HCT116 (cell line): ENCODE measurements around the gene PMEPA1. TPM values are rescaled to one million over a fixed set of nuclear protein-coding genes. Genes with fewer than 3 reads are reported as not detected.

ENCODE experiments used
- ATAC-seq: fragments of 200-7000 bp; cut with Tn5 transposase; 2 replicates; pipeline ENCODE4 v1.9.1; 2020; ENCODE audit warnings: mild to moderate bottlenecking, moderate library complexity
- BruUV-seq: library from RNA; stranded (reverse); fragments of 400-500 nt; replicated peaks from 2 replicates; lab custom pipeline; 2021; lab: Mats Ljungman, UMichigan
- CTCF ChIA-PET: fragments of 300-600 bp; sonication (Branson Sonifier 250); formaldehyde crosslinking; loops from one replicate; lab custom pipeline; 2021; ENCODE audit warnings: antibody characterized with exemption; lab: Charles Lee
- POLR2A ChIA-PET: fragments of 300-600, 350-600 bp; sonication (Branson Sonifier 250); formaldehyde crosslinking; loops from one replicate; lab custom pipeline; 2021; ENCODE audit warnings: antibody characterized with exemption; lab: Charles Lee
- RAD21 ChIA-PET, 2 experiments: fragments of 300-600 bp; sonication (Branson Sonifier 250); formaldehyde crosslinking; loops; one replicate each; lab custom pipeline; 2023; ENCODE audit warnings: low total read pairs in 2 of 2; ENCODE audit not compliant: uncharacterized antibody in 2 of 2, unreplicated experiment in 2 of 2, low non-redundant PET in 1 of 2; lab: Charles Lee
- DNase-seq: peaks from one replicate; pipeline ENCODE4 v3.0.0-alpha.2; 2010; ENCODE audit warnings: low read depth, low spot score
- H2AFZ ChIP-seq: fragments of 200-600 bp; shearing (Covaris generic), sonication (generic); 2 replicates; pipeline ENCODE4 v1.6.1; 2017; ENCODE audit warnings: low read depth, mixed run types, mixed read lengths, antibody characterized with exemption, low read length; ENCODE audit not compliant: poor library complexity, severe bottlenecking
- H3K27ac ChIP-seq: 2 replicates; pipeline ENCODE4 v1.5.1; 2012; ENCODE audit warnings: low read depth, low read length
- H3K27me3 ChIP-seq: fragments of 200-600 bp; sonication (generic); 2 replicates; pipeline ENCODE4 v1.6.1; 2016; ENCODE audit warnings: mixed run types, low read length, mixed read lengths; ENCODE audit not compliant: insufficient read depth
- H3K36me3 ChIP-seq, 2 experiments: fragments of 200-500 bp in 1 of 2; fragments of 200-600 bp in 1 of 2; sonication (Bioruptor generic) in 1 of 2; sonication (generic) in 1 of 2; 2 replicates each; pipeline versions ENCODE4 v1.5.1 to v1.6.1; 2014 to 2016; ENCODE audit warnings: low read length in 2 of 2, inconsistent platforms in 1 of 2, mixed read lengths in 1 of 2, mixed run types in 1 of 2; ENCODE audit not compliant: insufficient read depth in 2 of 2, control insufficient read depth in 1 of 2
- H3K4me1 ChIP-seq, 2 experiments: fragments of 200-600 bp in 1 of 2; sonication (generic) in 1 of 2; 2 replicates each; pipeline versions ENCODE4 v1.5.1 to v1.6.1; 2012 to 2017; ENCODE audit warnings: low read length in 2 of 2, inconsistent platforms in 1 of 2, mild to moderate bottlenecking in 1 of 2, mixed read lengths in 1 of 2, mixed run types in 1 of 2, moderate library complexity in 1 of 2; ENCODE audit not compliant: insufficient read depth in 2 of 2, control insufficient read depth in 1 of 2
- H3K4me2 ChIP-seq: fragments of 200-600 bp; sonication (generic); 2 replicates; pipeline ENCODE4 v1.6.1; 2017; ENCODE audit warnings: mixed run types, low read length, mixed read lengths
- H3K4me3 ChIP-seq, 2 experiments: fragments of 200-600 bp in 1 of 2; sonication (generic) in 1 of 2; replicated peaks in 1 of 2; 2 replicates each; pipeline ENCODE4 v1.5.1; 2011 to 2016; ENCODE audit warnings: low read length in 2 of 2, control low read depth in 1 of 2, low read depth in 1 of 2, mild to moderate bottlenecking in 1 of 2, mixed read lengths in 1 of 2, mixed run types in 1 of 2
- H3K79me2 ChIP-seq: fragments of 200-600 bp; sonication (generic); 2 replicates; pipeline ENCODE4 v1.6.1; 2017; ENCODE audit warnings: mild to moderate bottlenecking, mixed run types, low read length, moderate library complexity, mixed read lengths; ENCODE audit not compliant: insufficient read depth
- H3K9ac ChIP-seq: fragments of 200-600 bp; sonication (generic); 2 replicates; pipeline ENCODE4 v1.6.1; 2016; ENCODE audit warnings: low read length, mixed read lengths
- H3K9me2 ChIP-seq: fragments of 200-600 bp; sonication (generic), shearing (Covaris generic); 2 replicates; pipeline ENCODE4 v1.6.1; 2017; ENCODE audit warnings: mixed run types, mild to moderate bottlenecking, moderate library complexity; ENCODE audit not compliant: insufficient read depth
- H3K9me3 ChIP-seq, 2 experiments: fragments of 200-500 bp in 1 of 2; fragments of 200-600 bp in 1 of 2; sonication (Bioruptor generic) in 1 of 2; sonication (generic) in 1 of 2; 2 replicates each; pipeline ENCODE4 v1.6.1; 2014 to 2017; ENCODE audit warnings: low read length in 2 of 2, mixed read lengths in 2 of 2, inconsistent platforms in 1 of 2, low read depth in 1 of 2, mild to moderate bottlenecking in 1 of 2, mixed run types in 1 of 2, moderate library complexity in 1 of 2; ENCODE audit not compliant: control insufficient read depth in 1 of 2, insufficient read depth in 1 of 2
- H4K20me1 ChIP-seq: fragments of 200-600 bp; sonication (generic), shearing (Covaris generic); 2 replicates; pipeline ENCODE4 v1.6.1; 2017; ENCODE audit warnings: mixed run types, mild to moderate bottlenecking, moderate library complexity; ENCODE audit not compliant: insufficient read depth
- CBX3 ChIP-seq: IDR thresholded peaks from 2 replicates; pipeline ENCODE4 v1.6.1; 2012; ENCODE audit warnings: low read depth
- CEBPB ChIP-seq: IDR thresholded peaks from 2 replicates; pipeline ENCODE4 v1.6.1; 2012; ENCODE audit warnings: low read depth
- EGR1 ChIP-seq: IDR thresholded peaks from 2 replicates; pipeline ENCODE4 v1.6.1; 2012; ENCODE audit warnings: low read depth
- ELF1 ChIP-seq: IDR thresholded peaks from 2 replicates; pipeline ENCODE4 v1.6.1; 2012; ENCODE audit warnings: low read depth, borderline replicate concordance
- EZH2 ChIP-seq: fragments of 200-600 bp; sonication (generic); IDR thresholded peaks from 2 replicates; pipeline ENCODE4 v1.6.1; 2017; ENCODE audit warnings: antibody characterized with exemption, mixed run types
- EZH2phosphoT487 ChIP-seq: fragments of 200-600 bp; IDR thresholded peaks from 2 replicates; pipeline ENCODE4 v1.6.1; 2018; ENCODE audit warnings: antibody characterized with exemption, borderline replicate concordance
- POLR2A ChIP-seq: IDR thresholded peaks from 2 replicates; pipeline ENCODE4 v1.7.0; 2011; ENCODE audit warnings: borderline replicate concordance; ENCODE audit not compliant: insufficient read depth, insufficient read length; ENCODE audit errors: extremely low read depth
- POLR2AphosphoS5 ChIP-seq: IDR thresholded peaks from 2 replicates; pipeline ENCODE4 v1.6.1; 2011; ENCODE audit warnings: mild to moderate bottlenecking, low read depth, low read length, moderate library complexity
- RAD21 ChIP-seq: IDR thresholded peaks from 2 replicates; pipeline ENCODE4 v1.6.1; 2012; ENCODE audit warnings: low read depth, mild to moderate bottlenecking
- SIN3A ChIP-seq: IDR thresholded peaks from 2 replicates; pipeline ENCODE4 v1.6.1; 2012; ENCODE audit warnings: low read depth
- SP1 ChIP-seq: IDR thresholded peaks from 2 replicates; pipeline ENCODE4 v1.6.1; 2012; ENCODE audit warnings: low read depth
- ZFX ChIP-seq: fragments of 450-650 bp; IDR thresholded peaks from 2 replicates; pipeline ENCODE4 v1.6.1; 2017
- intact Hi-C: fragments of 100-400 bp; cut with micrococcal nuclease; formaldehyde crosslinking; loops from 2 replicates; pipeline ENCODE4 v1.10.0; 2022
- total RNA-seq: library from RNA; stranded (reverse); gene quantifications from one replicate; pipeline ENCODE4 v1.2.1, GENCODE V29; 2021; ENCODE audit not compliant: unreplicated experiment
- TF ChIP-seq, protein P1 (sequence below): IDR thresholded peaks from 2 replicates; pipeline ENCODE4 v1.6.1; 2012
- TF ChIP-seq, protein P2 (sequence below): IDR thresholded peaks from 2 replicates; pipeline ENCODE4 v1.6.1; 2011; ENCODE audit warnings: mild to moderate bottlenecking, low read length, moderate library complexity; ENCODE audit not compliant: insufficient replicate concordance; ENCODE audit errors: extremely low read depth

The PMEPA1 gene
- total RNA-seq, 1 experiment from 2014 or later: 0.64 TPM

DNA sequence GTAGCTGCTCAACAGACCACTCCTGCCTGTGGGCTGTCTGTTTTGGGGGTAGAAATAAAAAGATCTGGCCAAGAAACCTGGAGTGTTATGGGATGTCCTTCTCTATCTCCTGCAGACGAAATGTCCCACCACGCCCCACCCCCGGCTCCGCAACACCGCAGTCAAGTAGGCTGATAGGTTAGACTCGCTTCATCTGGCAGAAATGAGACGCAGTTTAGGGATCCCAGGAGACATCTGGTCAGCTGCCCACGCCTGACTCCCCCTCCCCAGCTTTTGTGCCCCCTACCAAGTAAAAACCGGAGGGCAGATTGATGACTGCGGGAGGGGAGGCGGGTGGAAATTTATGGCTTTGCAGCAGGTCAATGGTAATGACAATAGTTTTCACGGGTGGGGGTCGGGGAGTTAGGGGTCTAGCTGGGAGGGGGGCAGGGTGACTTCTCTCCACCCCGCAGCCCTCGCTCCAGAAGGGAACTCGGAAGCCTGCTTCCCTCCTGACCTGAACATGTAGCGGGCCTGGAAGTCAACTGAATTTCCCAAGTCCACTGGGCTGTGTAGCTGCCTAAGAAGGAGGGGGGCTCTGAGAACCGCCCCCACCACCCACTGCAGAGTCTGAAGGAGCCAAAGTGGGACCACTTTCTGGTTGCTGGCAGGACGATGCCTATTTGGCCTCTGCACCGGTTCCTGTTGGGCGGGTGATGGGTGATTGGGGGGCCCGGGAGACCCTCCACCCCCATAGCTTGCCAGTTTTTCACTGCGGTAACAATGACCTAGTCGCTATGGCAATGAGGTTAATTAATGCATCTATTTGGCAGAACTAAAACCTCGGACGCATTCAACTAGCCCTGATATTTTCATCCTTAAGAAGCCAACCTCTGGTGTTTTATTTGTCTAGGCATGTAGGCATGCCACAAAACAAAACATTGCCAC is 25.7 kb downstream of the PMEPA1 start:
- CTCF ChIA-PET: interaction anchor here (0.9 to 1.1 kb wide), 2 partner anchors 9 to 10 kb away, joined by 3 read pairs; no protein-coding TSS in a partner anchor
- no peaks in the 10 kb centered on the region for H3K9me3 ChIP-seq
- ATAC-seq (no peak), DNase-seq (no peak)
- no TSS peak for BruUV-seq
- peaks cover 97% of the 10 kb centered on the region for H3K27me3 ChIP-seq
- H4K20me1 ChIP-seq: no peaks in the 10 kb centered on the region
- H3K4me2 ChIP-seq: no peak overlapping the region
- no peaks in the 10 kb centered on the region for H3K79me2 ChIP-seq
- no peaks in the 10 kb centered on the region for H3K4me1 ChIP-seq
- no peak overlapping the region for H3K9ac ChIP-seq
- no peaks in the 10 kb centered on the region for H3K9me2 ChIP-seq
- no peak overlapping the region for H3K4me3 ChIP-seq
- no peaks in the 10 kb centered on the region for H3K36me3 ChIP-seq
- H3K27ac ChIP-seq: no peak overlapping the region
- POLR2A ChIA-PET: no interaction called here
- no peak overlapping the region for H2AFZ ChIP-seq
- no peak for TF ChIP-seq SIN3A
- no peak for TF ChIP-seq CBX3
- no peak for TF ChIP-seq EGR1
- no peak for TF ChIP-seq EZH2
- TF ChIP-seq POLR2A: no peak
- no peak for TF ChIP-seq POLR2AphosphoS5
- no peak for TF ChIP-seq ZFX
- TF ChIP-seq, protein P1, sequence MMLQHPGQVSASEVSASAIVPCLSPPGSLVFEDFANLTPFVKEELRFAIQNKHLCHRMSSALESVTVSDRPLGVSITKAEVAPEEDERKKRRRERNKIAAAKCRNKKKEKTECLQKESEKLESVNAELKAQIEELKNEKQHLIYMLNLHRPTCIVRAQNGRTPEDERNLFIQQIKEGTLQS: no peak
- no peak for TF ChIP-seq RAD21
- no peak for TF ChIP-seq EZH2phosphoT487
- no peak for TF ChIP-seq ELF1
- TF ChIP-seq, protein P2, sequence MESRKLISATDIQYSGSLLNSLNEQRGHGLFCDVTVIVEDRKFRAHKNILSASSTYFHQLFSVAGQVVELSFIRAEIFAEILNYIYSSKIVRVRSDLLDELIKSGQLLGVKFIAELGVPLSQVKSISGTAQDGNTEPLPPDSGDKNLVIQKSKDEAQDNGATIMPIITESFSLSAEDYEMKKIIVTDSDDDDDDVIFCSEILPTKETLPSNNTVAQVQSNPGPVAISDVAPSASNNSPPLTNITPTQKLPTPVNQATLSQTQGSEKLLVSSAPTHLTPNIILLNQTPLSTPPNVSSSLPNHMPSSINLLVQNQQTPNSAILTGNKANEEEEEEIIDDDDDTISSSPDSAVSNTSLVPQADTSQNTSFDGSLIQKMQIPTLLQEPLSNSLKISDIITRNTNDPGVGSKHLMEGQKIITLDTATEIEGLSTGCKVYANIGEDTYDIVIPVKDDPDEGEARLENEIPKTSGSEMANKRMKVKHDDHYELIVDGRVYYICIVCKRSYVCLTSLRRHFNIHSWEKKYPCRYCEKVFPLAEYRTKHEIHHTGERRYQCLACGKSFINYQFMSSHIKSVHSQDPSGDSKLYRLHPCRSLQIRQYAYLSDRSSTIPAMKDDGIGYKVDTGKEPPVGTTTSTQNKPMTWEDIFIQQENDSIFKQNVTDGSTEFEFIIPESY: no peak
- no peak for TF ChIP-seq SP1
- no peak for TF ChIP-seq CEBPB
- intact Hi-C loops: no loop called here
- RAD21 ChIA-PET: no interaction called here
